Measurements from ENCODE around the gene SH3RF1. TPM values are rescaled to one million over a fixed set of nuclear protein-coding genes. Genes with fewer than 3 reads are reported as not detected.

The SH3RF1 gene
- total RNA-seq, 1 experiment from 2014 or later: 59.5 TPM

DNA sequence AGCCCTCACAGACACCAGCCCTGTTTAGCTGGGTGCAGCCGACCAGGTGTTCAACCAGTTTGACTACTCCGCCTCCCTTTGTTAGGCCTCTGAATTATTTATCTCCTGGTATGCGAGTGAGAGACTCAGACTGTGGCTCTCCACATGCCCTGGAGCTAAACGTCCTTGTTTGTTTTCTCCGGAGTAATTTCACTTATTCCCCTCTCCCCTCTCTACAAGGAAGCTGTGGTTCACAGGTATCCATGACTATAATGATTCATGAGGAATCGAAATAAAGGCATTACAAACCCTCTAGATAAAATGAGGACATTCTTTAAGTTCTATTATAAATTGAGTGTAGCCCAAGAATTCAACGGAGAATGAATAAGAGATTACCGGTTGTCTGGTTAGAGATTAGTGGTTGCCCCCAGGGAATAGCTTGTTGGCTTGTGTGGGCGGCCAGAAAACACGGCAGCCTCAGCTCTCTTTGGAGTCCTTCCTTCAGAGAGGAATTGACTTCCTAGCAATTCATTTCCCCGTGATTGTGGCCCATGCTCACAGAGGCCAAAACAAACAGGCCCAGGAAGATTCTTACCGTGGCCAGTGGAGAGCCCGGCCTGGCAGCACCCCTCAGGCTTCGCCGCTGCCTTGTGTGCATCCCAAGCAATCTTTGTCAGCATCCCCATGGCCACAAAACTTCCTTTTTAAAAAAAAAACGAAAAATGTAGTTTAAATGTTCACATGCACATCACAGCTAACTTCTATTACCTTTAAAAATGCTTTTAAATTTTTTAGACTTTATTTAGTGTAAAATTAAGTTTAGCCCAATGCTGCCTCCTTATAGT, 200.5 kb downstream of the SH3RF1 start:
- DNase-seq (ENCODE audit: low read depth, low spot score) (peak; percentile 76), ATAC-seq (peak; percentile 86)
- H3K27ac ChIP-seq (ENCODE audit: low read depth, low read length): peak overlapping the region; percentile 72
- peaks cover 27 to 40% of the 10 kb centered on the region in 2 experiments for H3K4me1 ChIP-seq (ENCODE audit: control insufficient read depth in 1 of 2, insufficient read depth in 2 of 2, low read length in 2 of 2)
- H3K9me2 ChIP-seq (ENCODE audit: insufficient read depth): no peaks in the 10 kb centered on the region
- POLR2A ChIA-PET: interaction anchor here (0.8 to 1.4 kb wide), 4 partner anchors 13 to 46 kb away, joined by 3 to 5 read pairs (median 4); no protein-coding TSS in a partner anchor
- no TSS peak for BruUV-seq (replicated peaks)
- no peaks in the 10 kb centered on the region for H3K36me3 ChIP-seq (ENCODE audit: control insufficient read depth in 1 of 2, insufficient read depth in 2 of 2, low read length in 2 of 2)
- no peaks in the 10 kb centered on the region for H4K20me1 ChIP-seq (ENCODE audit: insufficient read depth)
- no peaks in the 10 kb centered on the region for H3K9me3 ChIP-seq (ENCODE audit: control insufficient read depth in 1 of 2, insufficient read depth in 1 of 2, low read depth in 1 of 2, low read length in 2 of 2)
- no peaks in the 10 kb centered on the region for H3K27me3 ChIP-seq (ENCODE audit: insufficient read depth, low read length)
- peak overlapping the region; percentile 50 for H2AFZ ChIP-seq (ENCODE audit: low read depth, low read length, poor library complexity, severe bottlenecking)
- intact Hi-C loops (cut with micrococcal nuclease): no loop called here
- CTCF ChIA-PET: interaction anchor here (1.0 kb wide), 1 partner anchor 60 kb away, joined by 3 read pairs; the partner anchor contains the start of gene CBR4
- H3K9ac ChIP-seq (ENCODE audit: low read length): peak overlapping the region; percentile 34
- peak overlapping the region; percentile 55 for H3K4me2 ChIP-seq (ENCODE audit: low read length)
- H3K4me3 ChIP-seq (replicated peaks in 1 of 2; ENCODE audit: low read depth in 1 of 2, low read length in 2 of 2): peak overlapping the region in 1 of 2 experiments; percentile 10; a peak in 2 of 4 replicates
- RAD21 ChIA-PET (ENCODE audit: low non-redundant PET in 1 of 2, low total read pairs in 2 of 2, uncharacterized antibody in 2 of 2, unreplicated experiment in 2 of 2): interaction anchor here in 1 of 2 experiments (1.1 kb wide), 2 partner anchors 60 to 155 kb away, joined by 3 to 4 read pairs; partner anchors contain the start of gene CBR4
- H3K79me2 ChIP-seq (ENCODE audit: insufficient read depth, low read length): no peaks in the 10 kb centered on the region
- TF ChIP-seq EZH2 (IDR thresholded peaks at IDR 0.05) (no peak), TCF7L2 (IDR thresholded peaks at IDR 0.05; ENCODE audit: borderline replicate concordance, extremely low read depth, insufficient read depth, insufficient read length) (no peak), ZFX (IDR thresholded peaks at IDR 0.05) (no peak), YY1 (IDR thresholded peaks at IDR 0.05; ENCODE audit: extremely low read depth, insufficient replicate concordance, low read depth, low read length) (no peak), EZH2phosphoT487 (IDR thresholded peaks at IDR 0.05; ENCODE audit: borderline replicate concordance) (no peak), SIN3A (IDR thresholded peaks at IDR 0.05; ENCODE audit: low read depth) (peak; percentile 63; the same call in 1 of the 2 replicates), JUND (IDR thresholded peaks at IDR 0.05) (peak; percentile 65), ZNF274 (IDR thresholded peaks at IDR 0.05; ENCODE audit: low read depth, low read length) (no peak), ELF1 (IDR thresholded peaks at IDR 0.05; ENCODE audit: borderline replicate concordance, low read depth) (no peak), EGR1 (IDR thresholded peaks at IDR 0.05; ENCODE audit: low read depth) (peak; percentile 85), SRF (IDR thresholded peaks at IDR 0.05; ENCODE audit: low read depth) (no peak), POLR2AphosphoS5 (IDR thresholded peaks at IDR 0.05; ENCODE audit: low read depth, low read length) (peak; percentile 61)
- TF ChIP-seq, protein P1, sequence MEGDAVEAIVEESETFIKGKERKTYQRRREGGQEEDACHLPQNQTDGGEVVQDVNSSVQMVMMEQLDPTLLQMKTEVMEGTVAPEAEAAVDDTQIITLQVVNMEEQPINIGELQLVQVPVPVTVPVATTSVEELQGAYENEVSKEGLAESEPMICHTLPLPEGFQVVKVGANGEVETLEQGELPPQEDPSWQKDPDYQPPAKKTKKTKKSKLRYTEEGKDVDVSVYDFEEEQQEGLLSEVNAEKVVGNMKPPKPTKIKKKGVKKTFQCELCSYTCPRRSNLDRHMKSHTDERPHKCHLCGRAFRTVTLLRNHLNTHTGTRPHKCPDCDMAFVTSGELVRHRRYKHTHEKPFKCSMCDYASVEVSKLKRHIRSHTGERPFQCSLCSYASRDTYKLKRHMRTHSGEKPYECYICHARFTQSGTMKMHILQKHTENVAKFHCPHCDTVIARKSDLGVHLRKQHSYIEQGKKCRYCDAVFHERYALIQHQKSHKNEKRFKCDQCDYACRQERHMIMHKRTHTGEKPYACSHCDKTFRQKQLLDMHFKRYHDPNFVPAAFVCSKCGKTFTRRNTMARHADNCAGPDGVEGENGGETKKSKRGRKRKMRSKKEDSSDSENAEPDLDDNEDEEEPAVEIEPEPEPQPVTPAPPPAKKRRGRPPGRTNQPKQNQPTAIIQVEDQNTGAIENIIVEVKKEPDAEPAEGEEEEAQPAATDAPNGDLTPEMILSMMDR (IDR thresholded peaks at IDR 0.05 in 2 of 3, conservative IDR thresholded peaks at IDR 0.05 in 1 of 3; ENCODE audit: borderline replicate concordance in 1 of 3, insufficient read depth in 1 of 3, low read depth in 2 of 3, low read length in 2 of 3): no peak
- TF ChIP-seq, protein P2, sequence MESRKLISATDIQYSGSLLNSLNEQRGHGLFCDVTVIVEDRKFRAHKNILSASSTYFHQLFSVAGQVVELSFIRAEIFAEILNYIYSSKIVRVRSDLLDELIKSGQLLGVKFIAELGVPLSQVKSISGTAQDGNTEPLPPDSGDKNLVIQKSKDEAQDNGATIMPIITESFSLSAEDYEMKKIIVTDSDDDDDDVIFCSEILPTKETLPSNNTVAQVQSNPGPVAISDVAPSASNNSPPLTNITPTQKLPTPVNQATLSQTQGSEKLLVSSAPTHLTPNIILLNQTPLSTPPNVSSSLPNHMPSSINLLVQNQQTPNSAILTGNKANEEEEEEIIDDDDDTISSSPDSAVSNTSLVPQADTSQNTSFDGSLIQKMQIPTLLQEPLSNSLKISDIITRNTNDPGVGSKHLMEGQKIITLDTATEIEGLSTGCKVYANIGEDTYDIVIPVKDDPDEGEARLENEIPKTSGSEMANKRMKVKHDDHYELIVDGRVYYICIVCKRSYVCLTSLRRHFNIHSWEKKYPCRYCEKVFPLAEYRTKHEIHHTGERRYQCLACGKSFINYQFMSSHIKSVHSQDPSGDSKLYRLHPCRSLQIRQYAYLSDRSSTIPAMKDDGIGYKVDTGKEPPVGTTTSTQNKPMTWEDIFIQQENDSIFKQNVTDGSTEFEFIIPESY (IDR thresholded peaks at IDR 0.05; ENCODE audit: extremely low read depth, insufficient replicate concordance, low read length): no peak
- TF ChIP-seq, protein P3, sequence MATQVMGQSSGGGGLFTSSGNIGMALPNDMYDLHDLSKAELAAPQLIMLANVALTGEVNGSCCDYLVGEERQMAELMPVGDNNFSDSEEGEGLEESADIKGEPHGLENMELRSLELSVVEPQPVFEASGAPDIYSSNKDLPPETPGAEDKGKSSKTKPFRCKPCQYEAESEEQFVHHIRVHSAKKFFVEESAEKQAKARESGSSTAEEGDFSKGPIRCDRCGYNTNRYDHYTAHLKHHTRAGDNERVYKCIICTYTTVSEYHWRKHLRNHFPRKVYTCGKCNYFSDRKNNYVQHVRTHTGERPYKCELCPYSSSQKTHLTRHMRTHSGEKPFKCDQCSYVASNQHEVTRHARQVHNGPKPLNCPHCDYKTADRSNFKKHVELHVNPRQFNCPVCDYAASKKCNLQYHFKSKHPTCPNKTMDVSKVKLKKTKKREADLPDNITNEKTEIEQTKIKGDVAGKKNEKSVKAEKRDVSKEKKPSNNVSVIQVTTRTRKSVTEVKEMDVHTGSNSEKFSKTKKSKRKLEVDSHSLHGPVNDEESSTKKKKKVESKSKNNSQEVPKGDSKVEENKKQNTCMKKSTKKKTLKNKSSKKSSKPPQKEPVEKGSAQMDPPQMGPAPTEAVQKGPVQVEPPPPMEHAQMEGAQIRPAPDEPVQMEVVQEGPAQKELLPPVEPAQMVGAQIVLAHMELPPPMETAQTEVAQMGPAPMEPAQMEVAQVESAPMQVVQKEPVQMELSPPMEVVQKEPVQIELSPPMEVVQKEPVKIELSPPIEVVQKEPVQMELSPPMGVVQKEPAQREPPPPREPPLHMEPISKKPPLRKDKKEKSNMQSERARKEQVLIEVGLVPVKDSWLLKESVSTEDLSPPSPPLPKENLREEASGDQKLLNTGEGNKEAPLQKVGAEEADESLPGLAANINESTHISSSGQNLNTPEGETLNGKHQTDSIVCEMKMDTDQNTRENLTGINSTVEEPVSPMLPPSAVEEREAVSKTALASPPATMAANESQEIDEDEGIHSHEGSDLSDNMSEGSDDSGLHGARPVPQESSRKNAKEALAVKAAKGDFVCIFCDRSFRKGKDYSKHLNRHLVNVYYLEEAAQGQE (IDR thresholded peaks at IDR 0.05; ENCODE audit: low read depth): no peak
- TF ChIP-seq, protein P4, sequence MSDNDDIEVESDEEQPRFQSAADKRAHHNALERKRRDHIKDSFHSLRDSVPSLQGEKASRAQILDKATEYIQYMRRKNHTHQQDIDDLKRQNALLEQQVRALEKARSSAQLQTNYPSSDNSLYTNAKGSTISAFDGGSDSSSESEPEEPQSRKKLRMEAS (IDR thresholded peaks at IDR 0.05): peak; percentile 74
- TF ChIP-seq, protein P5, sequence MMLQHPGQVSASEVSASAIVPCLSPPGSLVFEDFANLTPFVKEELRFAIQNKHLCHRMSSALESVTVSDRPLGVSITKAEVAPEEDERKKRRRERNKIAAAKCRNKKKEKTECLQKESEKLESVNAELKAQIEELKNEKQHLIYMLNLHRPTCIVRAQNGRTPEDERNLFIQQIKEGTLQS (IDR thresholded peaks at IDR 0.05): no peak
